Measurements from ENCODE around the gene TAL1.
"Not testable (repeated sequence)": the region's sequence is repeated elsewhere in the genome, so short reads cannot be mapped to it uniquely, and the experiment has no call there.

The TAL1 gene

GRCh38 chr1:47232187-47232874, at the start of gene TAL1:
Gene TAL1, minus strand, starts transcription at chr1:47232225. Its CDS starts 6,337 bp downstream, at chr1:47225888.
- DNase-seq, result no peak

- no peak for DNase-seq
Observed at GRCh38 chr1:47280142-47280541, 48.1 kb upstream of the TAL1 start.

GRCh38 chr1:47276850-47277249, 44.8 kb upstream of the TAL1 start:
- DNase-seq, result no peak

- not testable (repeated sequence) for DNase-seq
Observed at GRCh38 chr1:47275811-47276210, 43.8 kb upstream of the TAL1 start.

GRCh38 chr1:47265529-47265928, 33.5 kb upstream of the TAL1 start:
- not testable (repeated sequence) for DNase-seq

GRCh38 chr1:47262787-47263413, 30.9 kb upstream of the TAL1 start:
- peak; percentile 60 for DNase-seq

- DNase-seq, result no peak
Observed at GRCh38 chr1:47257224-47257623, 25.2 kb upstream of the TAL1 start.

GRCh38 chr1:47252795-47253194, 20.8 kb upstream of the TAL1 start:
- no peak for DNase-seq

GRCh38 chr1:47252369-47252768, 20.3 kb upstream of the TAL1 start:
- DNase-seq, result no peak

GRCh38 chr1:47249755-47250154, 17.7 kb upstream of the TAL1 start:
- no peak for DNase-seq

- no peak for DNase-seq
Observed at GRCh38 chr1:47244339-47244862, 12.4 kb upstream of the TAL1 start.

- DNase-seq, result no peak
Observed at GRCh38 chr1:47243910-47244309, 11.9 kb upstream of the TAL1 start.

- DNase-seq, result no peak
Observed at GRCh38 chr1:47241114-47242113, 9.4 kb upstream of the TAL1 start.

- no peak for DNase-seq
Observed at GRCh38 chr1:47238935-47239592, 7.0 kb upstream of the TAL1 start.

- no peak for DNase-seq
Observed at GRCh38 chr1:47235806-47236205, 3.8 kb upstream of the TAL1 start.

- DNase-seq, result no peak
Observed at GRCh38 chr1:47235241-47235681, 3.2 kb upstream of the TAL1 start.

GRCh38 chr1:47233186-47233585, 1.2 kb upstream of the TAL1 start:
- no peak for DNase-seq

- no peak for DNase-seq
Observed at GRCh38 chr1:47231301-47232186, 481 bp downstream of the TAL1 start.

GRCh38 chr1:47230692-47231300, 1.2 kb downstream of the TAL1 start:
- DNase-seq, result no peak

GRCh38 chr1:47229886-47230691, 1.9 kb downstream of the TAL1 start:
- DNase-seq, result no peak
